H1 (cell line): ENCODE data around the gene PAPOLG. TPM values are rescaled to one million over a fixed set of nuclear protein-coding genes. Genes with fewer than 3 reads are reported as not detected.

Experiments
- CTCF ChIA-PET: fragments of 300-600 bp; sonication (Branson Sonifier 250); formaldehyde crosslinking; loops from one replicate; lab custom pipeline; 2021; ENCODE audit not compliant: partially characterized antibody; lab: Charles Lee
- POLR2A ChIA-PET: fragments of 300-600 bp; sonication (Branson Sonifier 250); formaldehyde crosslinking; loops from one replicate; lab custom pipeline; 2021; ENCODE audit warnings: inconsistent platforms; ENCODE audit not compliant: partially characterized antibody; lab: Charles Lee
- DNase-seq, 2 experiments: peaks; one replicate each; pipeline versions ENCODE4 v3.0.0 to v3.0.0-alpha.2; 2010 to 2022; ENCODE audit warnings: low spot score in 2 of 2, low read depth in 1 of 2, mixed read lengths in 1 of 2
- FAIRE-seq: peaks from 2 replicates; lab custom pipeline; 2011; peaks lifted over from hg19 to GRCh38; lab: Jason Lieb, UNC
- H2AFZ ChIP-seq: 2 replicates; pipeline ENCODE4 v1.8.1; 2012; ENCODE audit warnings: low read length, inconsistent platforms
- H2AK5ac ChIP-seq: 2 replicates; pipeline ENCODE4 v1.6.1; 2013; ENCODE audit warnings: low read depth, low read length
- H2BK120ac ChIP-seq: replicated peaks from 2 replicates; pipeline ENCODE3; 2013; ENCODE audit warnings: low read depth, low read length, inconsistent platforms
- H2BK12ac ChIP-seq: 2 replicates; pipeline ENCODE4 v1.6.1; 2013; ENCODE audit warnings: low read depth, low read length
- H2BK15ac ChIP-seq: 2 replicates; pipeline ENCODE4 v1.6.1; 2013; ENCODE audit warnings: low read length
- H2BK20ac ChIP-seq: 2 replicates; pipeline ENCODE4 v1.6.1; 2013; ENCODE audit warnings: low read length
- H2BK5ac ChIP-seq: 2 replicates; pipeline ENCODE4 v1.6.1; 2013; ENCODE audit warnings: low read depth, low read length
- H3K14ac ChIP-seq: 2 replicates; pipeline ENCODE4 v1.6.1; 2013; ENCODE audit warnings: inconsistent platforms; ENCODE audit not compliant: insufficient read length
- H3K18ac ChIP-seq: 2 replicates; pipeline ENCODE4 v1.6.1; 2013; ENCODE audit warnings: low read length; ENCODE audit errors: extremely low read depth
- H3K23ac ChIP-seq: 2 replicates; pipeline ENCODE4 v1.6.1; 2013; ENCODE audit warnings: inconsistent platforms; ENCODE audit not compliant: insufficient read length
- H3K23me2 ChIP-seq: 2 replicates; pipeline ENCODE4 v1.6.1; 2013; ENCODE audit warnings: low read depth, low read length
- H3K27ac ChIP-seq: 2 replicates; pipeline ENCODE4 v1.6.1; 2011; ENCODE audit warnings: low read depth, low read length, inconsistent platforms
- H3K27me3 ChIP-seq, 4 experiments: replicated peaks in 1 of 4; 1 replicate in 1 of 4; 2 replicates in 3 of 4; pipeline versions ENCODE4 v1.6.1 to v1.8.1; 2011 to 2013; ENCODE audit warnings: low read length in 3 of 4, mild to moderate bottlenecking in 3 of 4, inconsistent platforms in 2 of 4, mixed read lengths in 2 of 4, moderate library complexity in 1 of 4; ENCODE audit not compliant: control insufficient read depth in 3 of 4, insufficient read depth in 3 of 4; ENCODE audit errors: extremely low read depth in 1 of 4
- H3K36me3 ChIP-seq, 4 experiments: 2 replicates each; pipeline versions ENCODE4 v1.6.1 to v1.8.1; 2011 to 2013; ENCODE audit warnings: mild to moderate bottlenecking in 4 of 4, low read length in 3 of 4, moderate library complexity in 2 of 4, control low read depth in 1 of 4, inconsistent platforms in 1 of 4; ENCODE audit not compliant: insufficient read depth in 4 of 4, control insufficient read depth in 2 of 4
- H3K4ac ChIP-seq: replicated peaks from 2 replicates; pipeline ENCODE3; 2013; ENCODE audit warnings: low read length, low read depth, mixed read lengths, inconsistent platforms; ENCODE audit not compliant: insufficient read length
- H3K4me1 ChIP-seq, 4 experiments: replicated peaks in 1 of 4; 1 replicate in 1 of 4; 2 replicates in 3 of 4; pipeline versions ENCODE4 v1.6.1 to v1.8.1; 2011 to 2013; ENCODE audit warnings: low read length in 3 of 4, inconsistent platforms in 2 of 4, mixed read lengths in 1 of 4; ENCODE audit not compliant: insufficient read depth in 4 of 4, control insufficient read depth in 3 of 4
- H3K4me2 ChIP-seq, 2 experiments: 2 replicates each; pipeline versions ENCODE4 v1.6.1 to v1.8.1; 2011 to 2013; ENCODE audit warnings: low read depth in 2 of 2, low read length in 2 of 2, control low read depth in 1 of 2, inconsistent platforms in 1 of 2, mild to moderate bottlenecking in 1 of 2; ENCODE audit not compliant: insufficient read depth in 1 of 2
- H3K4me3 ChIP-seq, 4 experiments: fragments of 200-600, 300-600 bp in 1 of 4; sonication (generic), shearing (Covaris generic), sonication (Bioruptor Twin) in 1 of 4; 2 replicates each; pipeline versions ENCODE4 v1.5.1 to v1.8.1; 2011 to 2016; ENCODE audit warnings: low read length in 4 of 4, low read depth in 3 of 4, control low read depth in 2 of 4, inconsistent platforms in 2 of 4, mild to moderate bottlenecking in 2 of 4, mixed read lengths in 1 of 4, moderate library complexity in 1 of 4; ENCODE audit not compliant: insufficient read depth in 2 of 4; ENCODE audit errors: extremely low read depth in 1 of 4
- H3K56ac ChIP-seq: replicated peaks from 2 replicates; pipeline ENCODE3; 2013; ENCODE audit warnings: low read depth, mild to moderate bottlenecking, mixed read lengths, low read length, inconsistent platforms; ENCODE audit not compliant: insufficient read length
- H3K79me1 ChIP-seq: 2 replicates; pipeline ENCODE4 v1.6.1; 2013; ENCODE audit warnings: low read depth, low read length, control low read depth
- H3K79me2 ChIP-seq, 2 experiments: 2 replicates each; pipeline versions ENCODE4 v1.6.1 to v1.8.1; 2012 to 2013; ENCODE audit warnings: low read length in 2 of 2, mild to moderate bottlenecking in 2 of 2, inconsistent platforms in 1 of 2; ENCODE audit not compliant: insufficient read depth in 2 of 2, control insufficient read depth in 1 of 2
- H3K9ac ChIP-seq, 4 experiments: replicated peaks in 1 of 4; 1 replicate in 1 of 4; 2 replicates in 3 of 4; pipeline versions ENCODE4 v1.6.1 to v1.8.1; 2011 to 2013; ENCODE audit warnings: low read depth in 3 of 4, low read length in 3 of 4, control low read depth in 2 of 4, mild to moderate bottlenecking in 2 of 4, moderate library complexity in 2 of 4, inconsistent platforms in 1 of 4; ENCODE audit errors: extremely low read depth in 1 of 4
- H3K9me3 ChIP-seq, 2 experiments: 2 replicates each; pipeline versions ENCODE4 v1.6.1 to v1.8.1; 2012 to 2013; ENCODE audit warnings: mild to moderate bottlenecking in 2 of 2, moderate library complexity in 2 of 2, control low read depth in 1 of 2, inconsistent platforms in 1 of 2, low read depth in 1 of 2, low read length in 1 of 2, mixed read lengths in 1 of 2; ENCODE audit not compliant: insufficient read depth in 2 of 2
- H4K20me1 ChIP-seq, 2 experiments: replicated peaks in 1 of 2; 2 replicates each; pipeline versions ENCODE3 to v1.8.1; 2011 to 2013; ENCODE audit warnings: inconsistent platforms in 2 of 2, low read length in 2 of 2, mild to moderate bottlenecking in 1 of 2; ENCODE audit not compliant: insufficient read depth in 2 of 2, control insufficient read depth in 1 of 2
- H4K5ac ChIP-seq: 2 replicates; pipeline ENCODE4 v1.6.1; 2013; ENCODE audit warnings: low read length, low read depth, mixed read lengths, inconsistent platforms; ENCODE audit not compliant: insufficient read length
- H4K8ac ChIP-seq: 2 replicates; pipeline ENCODE4 v1.8.0; 2013; ENCODE audit warnings: mild to moderate bottlenecking, moderate library complexity, low read length, inconsistent platforms; ENCODE audit not compliant: insufficient read depth; ENCODE audit errors: extremely low read depth
- H4K91ac ChIP-seq: replicated peaks from 2 replicates; pipeline ENCODE3; 2013; ENCODE audit warnings: low read length, mixed read lengths, inconsistent platforms; ENCODE audit not compliant: insufficient read length
- BCL11A ChIP-seq, 2 experiments: IDR thresholded peaks; one replicate each; pipeline ENCODE4 v1.6.1; 2011; ENCODE audit warnings: low read depth in 2 of 2, low read length in 2 of 2, mild to moderate bottlenecking in 2 of 2
- HDAC2 ChIP-seq, 2 experiments: fragments of 300-600 bp in 1 of 2; sonication (generic) in 1 of 2; IDR thresholded peaks; 2 replicates each; pipeline ENCODE4 v1.6.1; 2011 to 2012; ENCODE audit warnings: low read depth in 2 of 2, low read length in 2 of 2, mild to moderate bottlenecking in 2 of 2, moderate library complexity in 2 of 2, borderline replicate concordance in 1 of 2, inconsistent platforms in 1 of 2
- HDAC6 ChIP-seq: IDR thresholded peaks from one replicate; pipeline ENCODE4 v1.7.1; 2012; ENCODE audit warnings: low read depth, mild to moderate bottlenecking, inconsistent platforms, low read length, moderate library complexity
- TAF1 ChIP-seq: IDR thresholded peaks from 2 replicates; pipeline ENCODE4 v1.6.1; 2011; ENCODE audit warnings: mild to moderate bottlenecking, low read depth, low read length
- WGBS, 2 experiments: shearing (Covaris generic) in 1 of 2; methylation state at CpG; one replicate each; pipeline versions ENCODE4 v1.1.6 to v1.1.7; 2013 to 2015; ENCODE audit warnings: low lambda C conversion rate in 2 of 2, mixed read lengths in 2 of 2, inconsistent platforms in 1 of 2, low coverage in 1 of 2, missing lambda C conversion rate in 1 of 2; ENCODE audit not compliant: insufficient replicate concordance in 2 of 2, insufficient coverage in 1 of 2, insufficient read length in 1 of 2; ENCODE audit errors: extremely low coverage in 1 of 2, missing lambda C conversion rate in 1 of 2; 5-methylcytosine and 5-hydroxymethylcytosine counted together
- long read RNA-seq, 2 experiments: library from RNA in 1 of 2; library from capped mRNA in 1 of 2; stranded (forward); transcript quantifications; one replicate each; pipeline ENCODE4 v2.0.0, GENCODE V29; 2021; ENCODE audit warnings: inconsistent platforms in 1 of 2
- polyA minus RNA-seq, 3 experiments: library from RNA; depleted of rRNA, polyadenylated mRNA; stranded (reverse); fragments of >200 nt; gene quantifications; 1 replicate in 2 of 3; 2 replicates in 1 of 3; pipeline ENCODE4 v1.2.3, GENCODE V29; 2011
- polyA plus RNA-seq, 7 experiments: library from polyadenylated mRNA; depleted of rRNA in 3 of 7; stranded (reverse) in 5 of 7; unstranded in 2 of 7; fragments of >200 nt in 5 of 7; fragments of 200-250 nt in 2 of 7; gene quantifications; 1 replicate in 5 of 7; 2 replicates in 1 of 7; 4 replicates in 1 of 7; pipeline versions ENCODE4 v1.2.1 to v1.2.3, GENCODE V29; 2011 to 2013; ENCODE audit warnings: missing spikeins in 2 of 7, mixed read lengths in 2 of 7
- total RNA-seq: library from RNA; stranded (reverse); fragmentation: NEBNext Ultra II Directional; extraction: Animal tissue kit (Norgen Biotek cat#: 25700); gene quantifications from 2 replicates; pipeline ENCODE4 v1.2.1, GENCODE V29; 2021

Gene PAPOLG
- total RNA-seq (21.5 and 25.5 TPM in 2 replicates), polyA plus RNA-seq (2011; rRNA removed) (4.3 and 6.5 TPM in 2 replicates), polyA minus RNA-seq (2011; rRNA and poly(A)+ RNA removed) (38.6 and 50.2 TPM in 2 replicates)
- polyA plus RNA-seq (2011; cell fraction: cytosol; rRNA removed), result 7.2 TPM
- polyA plus RNA-seq (2011; cell fraction: nucleus; rRNA removed), result 7.4 TPM
- polyA plus RNA-seq (2012, experiment 1 of 2), result 6.8 to 12.5 TPM (median 8.1 TPM) in 4 replicates
- polyA plus RNA-seq (2012, experiment 2 of 2), result 0.79 TPM
- 10.7 TPM for polyA plus RNA-seq (2013, experiment 1 of 2)
- polyA plus RNA-seq (2013, experiment 2 of 2), result 10.0 TPM
- polyA minus RNA-seq (2011; cell fraction: cytosol; rRNA and poly(A)+ RNA removed), result 17.8 TPM
- 17.7 TPM for polyA minus RNA-seq (2011; cell fraction: nucleus; rRNA and poly(A)+ RNA removed)
- long read RNA-seq, experiment 1, full-length matches to known transcripts, result 4 of 19 reads
- long read RNA-seq, experiment 1, partial matches to known transcripts, result 7 of 19 reads
- long read RNA-seq, experiment 1, other reads (novel, unspliced or antisense), result 8 of 19 reads
- long read RNA-seq, experiment 2, full-length matches to known transcripts, result 4 of 6 reads
- long read RNA-seq, experiment 2, partial matches to known transcripts, result 1 of 6 reads
- long read RNA-seq, experiment 2, other reads (novel, unspliced or antisense), result 1 of 6 reads

DNA sequence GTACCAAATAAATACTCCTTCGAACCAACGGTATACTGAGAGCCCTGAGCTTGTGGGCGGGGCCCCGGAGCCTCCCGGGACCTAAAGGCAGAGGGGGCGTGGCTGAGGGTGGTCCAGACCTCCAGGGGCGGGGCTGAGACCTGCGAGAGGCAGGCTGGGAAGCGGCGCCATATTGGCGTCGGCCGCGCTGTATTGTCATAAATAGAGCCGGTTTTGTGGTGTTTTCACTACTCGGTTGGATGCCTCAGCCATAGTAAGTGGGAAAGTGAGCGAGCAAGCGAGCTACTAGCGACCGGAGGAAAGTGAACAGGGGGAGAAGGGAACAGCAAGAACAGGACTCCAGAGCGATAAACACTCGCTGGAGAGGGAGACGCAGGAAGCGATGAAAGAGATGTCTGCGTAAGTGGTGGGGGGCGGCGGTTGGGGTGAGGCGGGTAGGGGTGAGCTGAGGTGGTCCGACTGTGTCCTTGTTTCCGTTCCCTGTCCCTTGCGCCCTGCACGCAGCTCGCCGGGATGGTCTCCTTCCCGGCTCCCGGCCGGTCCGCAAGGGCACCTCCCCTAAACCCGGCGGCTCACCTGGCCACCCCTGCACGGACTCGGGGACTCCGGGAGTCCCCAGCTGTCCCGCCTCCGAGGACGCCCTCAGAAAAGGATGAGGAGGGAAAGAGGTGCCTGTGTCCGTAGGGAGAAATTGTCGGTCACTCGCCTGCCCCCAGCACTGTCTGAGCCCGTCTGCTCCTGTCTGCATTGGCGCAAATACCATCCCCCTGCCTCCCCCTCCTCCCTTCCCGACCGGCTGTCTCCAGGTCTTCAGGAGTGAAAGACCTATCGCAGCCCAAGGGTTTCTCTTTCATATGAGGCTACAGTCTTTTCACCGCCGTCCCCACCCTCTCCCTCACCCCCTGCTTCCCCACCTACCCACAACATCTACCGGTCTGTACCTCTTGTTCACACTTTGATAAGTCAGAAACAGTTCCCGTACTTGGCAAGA, at the start of gene PAPOLG:
Gene PAPOLG, plus strand, starts transcription at position 172 of the 991 bp plus-strand sequence. Its CDS starts 211 bp downstream, at position 383.
- Histone ChIP-seq H2AK5ac (no peak within 1 kb of the TSS; the same call in 1 of the 2 replicates), H3K4me1 (peaks cover 0 to 2% (median 0%) of the 10 kb centered on the region in 4 experiments; a peak in 2 of 7 replicates), H3K23ac (no peak within 1 kb of the TSS), H2BK120ac (no peak within 1 kb of the TSS), H3K36me3 (peaks cover 8 to 18% (median 12%) of the 10 kb centered on the region in 4 experiments), H4K91ac (peak within 1 kb of the TSS; percentile 88), H2BK15ac (0 out of 2 replicates have a peak within 1 kb of the TSS, but pooled peaks have one; percentile 92), H4K5ac (peak within 1 kb of the TSS; percentile 85), H2BK5ac (peak within 1 kb of the TSS; percentile 95), H3K18ac (peak within 1 kb of the TSS; percentile 80), H2BK20ac (0 out of 2 replicates have a peak within 1 kb of the TSS, but pooled peaks have one; percentile 80), H4K8ac (peak within 1 kb of the TSS; percentile 97; the same call in 1 of the 2 replicates), H3K4ac (peak within 1 kb of the TSS; percentile 80), H2BK12ac (peak within 1 kb of the TSS; percentile 88), H3K56ac (peak within 1 kb of the TSS; percentile 85), H3K27me3 (no peaks in the 10 kb centered on the region), H3K14ac (no peak within 1 kb of the TSS), H3K23me2 (peaks cover 2% of the 10 kb centered on the region), H3K79me2 (peaks cover 0 to 35% of the 10 kb centered on the region in 2 experiments; a peak in 2 of 4 replicates), H4K20me1 (peaks cover 4 to 8% of the 10 kb centered on the region in 2 experiments), H3K79me1 (0 out of 2 replicates have a peak, but pooled peaks cover 5% of the 10 kb centered on the region), H3K9ac (peak within 1 kb of the TSS; percentile 71 to 99 (median 92)), H3K4me2 (peak within 1 kb of the TSS; percentile 62 to 75), H3K9me3 (no peaks in the 10 kb centered on the region), H2AFZ (peak within 1 kb of the TSS; percentile 100), H3K27ac (peak within 1 kb of the TSS; percentile 89), H3K4me3 (peak within 1 kb of the TSS; percentile 72 to 97 (median 96))
- FAIRE-seq (peak; percentile 39), DNase-seq (peak; percentile 75 to 97)
- WGBS, 2 experiments, result 0% methylated on average over 29 of the region's 58 CpGs; no CpG with 5 or more reads in 1 of the 2 experiments
- ChIA-PET CTCF (interaction anchor here (0.8 to 2.1 kb wide), 4 partner anchors 12 to 50 kb away, joined by 3 to 11 read pairs (median 6); no protein-coding TSS in a partner anchor), POLR2A (interaction anchor here (0.6 to 2.0 kb wide), 19 partner anchors 9 to 358 kb away, joined by 3 to 7 read pairs (median 3); partner anchors contain the start of genes PEX13, PUS10 and REL)
- TF ChIP-seq HDAC6 (no peak), BCL11A (IDR thresholded peaks at IDR 0.05; ENCODE audit: low read depth in 2 of 2, low read length in 2 of 2) (no peak), HDAC2 (IDR thresholded peaks at IDR 0.05; ENCODE audit: borderline replicate concordance in 1 of 2, low read depth in 2 of 2, low read length in 2 of 2) (peak in 1 of 2 experiments; percentile 52; a peak in 1 of 4 replicates), TAF1 (peak; percentile 87)
